Subcutaneous abdominal adipose tissue (tissue), 5 donors: ENCODE data around the gene RHBDD1.

Experiments used
- H3K27ac ChIP-seq: one replicate; pipeline ENCODE4 v1.7.0; 2013; ENCODE audit warnings: low read depth, mild to moderate bottlenecking, inconsistent platforms, low read length, moderate library complexity
- H3K27me3 ChIP-seq, 5 donors: one replicate each; pipeline ENCODE4 v1.7.0; 2013; ENCODE audit warnings: low read length in 5 of 5, inconsistent platforms in 1 of 5; ENCODE audit not compliant: control insufficient read depth in 5 of 5, insufficient read depth in 4 of 5
- H3K36me3 ChIP-seq, 5 donors: one replicate each; pipeline ENCODE4 v1.7.0; 2013; ENCODE audit warnings: low read length in 5 of 5; ENCODE audit not compliant: control insufficient read depth in 5 of 5, insufficient read depth in 5 of 5
- H3K4me1 ChIP-seq, 5 donors: one replicate each; pipeline ENCODE4 v1.7.0; 2013; ENCODE audit warnings: low read length in 5 of 5, mild to moderate bottlenecking in 3 of 5, moderate library complexity in 1 of 5; ENCODE audit not compliant: control insufficient read depth in 5 of 5, insufficient read depth in 5 of 5
- H3K4me3 ChIP-seq, 5 donors: one replicate each; pipeline ENCODE4 v1.7.0; 2013; ENCODE audit warnings: low read length in 5 of 5, low read depth in 1 of 5
- H3K9ac ChIP-seq, 5 donors: one replicate each; pipeline ENCODE4 v1.7.0; 2013; ENCODE audit warnings: low read length in 5 of 5, mild to moderate bottlenecking in 4 of 5, moderate library complexity in 3 of 5
- H3K9me3 ChIP-seq, 5 donors: one replicate each; pipeline ENCODE4 v1.7.0; 2013; ENCODE audit warnings: low read length in 5 of 5; ENCODE audit not compliant: control insufficient read depth in 5 of 5
- donor health status: healthy.
- donor health status: healthy.
- donor health status: healthy.
- donor health status: healthy.
- donor health status: healthy.

Gene RHBDD1

DNA sequence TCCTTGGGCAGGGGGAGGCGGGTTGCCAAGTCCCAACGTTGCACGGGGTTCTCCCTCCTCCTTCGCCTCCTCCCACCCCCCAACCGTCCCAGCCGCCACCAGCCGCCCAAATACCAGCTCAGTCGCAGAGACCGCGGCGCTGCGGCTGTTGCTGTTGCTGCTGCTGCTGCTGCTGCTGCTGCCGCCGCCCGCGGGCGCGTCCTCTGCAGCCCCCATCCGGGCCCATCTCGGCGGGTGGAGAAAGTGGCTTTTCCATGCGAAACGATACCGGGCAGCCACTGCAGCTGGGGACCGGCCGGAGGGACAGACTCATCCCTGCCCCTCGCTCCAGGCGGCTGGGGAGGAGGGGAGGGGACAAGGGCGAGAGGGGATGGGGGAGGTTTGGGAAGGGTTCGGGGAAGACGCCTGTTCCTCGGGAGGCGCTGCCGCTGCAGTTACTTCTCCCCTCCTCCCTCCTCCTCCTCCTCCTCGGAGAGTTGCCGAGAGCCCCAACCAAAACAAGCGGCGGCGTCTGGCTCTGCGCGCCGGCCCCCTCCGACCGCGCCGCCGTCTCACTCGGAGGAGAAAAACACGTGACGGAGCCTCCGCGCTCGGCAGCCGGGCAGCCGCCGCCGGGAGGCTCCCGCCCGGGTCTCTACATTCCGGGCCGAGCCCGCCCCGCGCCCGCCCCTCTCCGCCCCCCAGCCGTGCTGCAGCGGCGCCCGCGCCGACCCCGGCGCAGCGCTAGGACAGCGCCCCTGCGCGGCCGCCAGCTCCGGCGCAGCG lies 36.5 kb upstream of the RHBDD1 start, which contains the start of gene IRS1:
IRS1 (minus strand) TSS at position 610 of the 765 bp plus-strand sequence. CDS start 1,082 bp downstream, outside the sequence.
- Histone ChIP-seq H3K27ac (peak within 1 kb of the TSS; percentile 86), H3K9ac (peak within 1 kb of the TSS in 4 of 5 donors; percentile 53 to 78 (median 66)), H3K4me1 (peaks cover 2 to 66% (median 63%) of the 10 kb centered on the region in 5 donors), H3K27me3 (peaks cover 0 to 20% (median 3%) of the 10 kb centered on the region in 5 donors), H3K4me3 (peak within 1 kb of the TSS; percentile 66 to 82 (median 78)), H3K9me3 (no peaks in the 10 kb centered on the region), H3K36me3 (peaks cover 0 to 10% (median 4%) of the 10 kb centered on the region in 5 donors)

DNA sequence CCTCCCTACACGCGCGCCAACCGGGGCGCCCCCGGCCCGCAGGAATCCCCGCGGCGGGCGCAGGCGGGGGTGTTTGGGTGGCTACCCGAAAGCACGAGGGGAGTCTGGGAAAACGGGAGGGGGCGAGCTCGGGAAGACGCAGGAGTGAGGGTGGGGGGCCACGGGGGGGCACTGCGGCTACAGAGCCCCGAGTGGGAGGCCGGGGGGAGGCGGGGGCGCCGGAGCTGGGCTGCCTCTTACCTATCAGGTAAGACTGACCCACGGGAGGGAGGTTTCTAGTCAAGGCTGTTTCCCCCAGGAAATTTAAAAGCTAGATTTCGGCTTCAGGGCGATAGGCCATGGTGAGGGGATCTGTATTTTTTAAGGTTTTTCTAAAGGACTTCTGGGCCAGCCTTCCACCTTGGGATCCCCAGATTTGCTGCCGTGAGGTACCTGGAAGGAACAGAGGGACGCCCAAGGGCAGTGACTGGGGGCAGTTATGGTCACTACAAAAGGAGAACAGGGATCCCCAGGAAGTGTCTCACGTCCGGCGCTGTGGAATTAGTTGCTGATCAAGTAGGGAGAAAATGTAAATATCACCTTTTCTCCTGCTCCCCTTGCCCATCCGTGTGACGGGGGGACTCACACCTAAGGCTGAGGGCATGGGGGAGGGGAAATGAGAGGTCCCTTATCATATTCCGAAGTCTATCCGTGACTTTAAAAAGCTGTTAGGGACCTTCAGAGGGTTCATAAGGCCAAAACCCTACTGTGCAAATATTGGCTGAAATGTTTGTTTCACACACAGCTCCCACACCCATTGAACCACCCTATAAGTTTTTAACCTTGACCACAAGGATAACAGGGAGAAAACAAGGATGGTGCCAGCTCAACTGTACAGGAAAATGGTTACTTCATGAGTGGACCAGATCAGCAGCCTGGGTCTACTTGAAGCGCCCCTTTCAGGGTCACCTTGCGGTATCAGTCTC lies 35.6 kb upstream of the RHBDD1 start:
- Histone ChIP-seq H3K27ac (peak overlapping the region; percentile 71), H3K4me3 (peak overlapping the region; percentile 48 to 78 (median 64)), H3K4me1 (peaks cover 2 to 61% (median 58%) of the 10 kb centered on the region in 5 donors), H3K27me3 (peaks cover 0 to 20% (median 3%) of the 10 kb centered on the region in 5 donors), H3K36me3 (peaks cover 0 to 10% (median 4%) of the 10 kb centered on the region in 5 donors), H3K9ac (peak overlapping the region in 3 of 5 donors; percentile 43 to 75 (median 61)), H3K9me3 (no peaks in the 10 kb centered on the region)

- H3K27ac ChIP-seq, result peak overlapping the region; percentile 71
- H3K9ac ChIP-seq, result peak overlapping the region in 1 of 5 donors; percentile 75
- peaks cover 0 to 52% (median 49%) of the 10 kb centered on the region in 5 donors for H3K4me1 ChIP-seq
- H3K27me3 ChIP-seq, result peaks cover 0 to 20% (median 3%) of the 10 kb centered on the region in 5 donors
- peak overlapping the region; percentile 39 to 78 (median 64) for H3K4me3 ChIP-seq
- H3K9me3 ChIP-seq, result no peaks in the 10 kb centered on the region
- H3K36me3 ChIP-seq, result peaks cover 0 to 6% (median 2%) of the 10 kb centered on the region in 5 donors
Observed at GRCh38 chr2:226800941-226801784, 34.7 kb upstream of the RHBDD1 start.

DNA sequence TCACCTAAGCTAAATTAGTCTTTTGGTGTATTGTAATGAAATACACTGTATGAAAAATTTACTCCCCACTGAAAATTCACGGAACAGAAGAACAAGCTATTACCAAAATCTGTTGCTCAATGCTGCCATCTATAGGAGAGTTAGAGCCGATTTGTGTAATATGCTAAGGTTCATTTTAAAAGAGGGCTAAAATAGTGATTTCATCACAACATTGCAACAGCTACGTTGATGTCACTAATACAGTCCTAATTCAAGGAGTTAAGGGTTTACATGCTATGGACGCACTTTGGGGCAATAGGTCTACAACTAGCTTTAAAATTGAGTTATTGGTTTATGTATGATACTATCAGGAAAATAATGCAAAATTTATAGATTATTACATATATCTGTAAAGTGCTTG lies 33.3 kb upstream of the RHBDD1 start:
- Histone ChIP-seq H3K27ac (peak overlapping the region; percentile 71), H3K4me1 (peaks cover 0 to 40% (median 35%) of the 10 kb centered on the region in 5 donors), H3K27me3 (peaks cover 0 to 20% (median 3%) of the 10 kb centered on the region in 5 donors), H3K4me3 (no peak overlapping the region), H3K36me3 (no peaks in the 10 kb centered on the region), H3K9me3 (no peaks in the 10 kb centered on the region), H3K9ac (no peak overlapping the region)

DNA sequence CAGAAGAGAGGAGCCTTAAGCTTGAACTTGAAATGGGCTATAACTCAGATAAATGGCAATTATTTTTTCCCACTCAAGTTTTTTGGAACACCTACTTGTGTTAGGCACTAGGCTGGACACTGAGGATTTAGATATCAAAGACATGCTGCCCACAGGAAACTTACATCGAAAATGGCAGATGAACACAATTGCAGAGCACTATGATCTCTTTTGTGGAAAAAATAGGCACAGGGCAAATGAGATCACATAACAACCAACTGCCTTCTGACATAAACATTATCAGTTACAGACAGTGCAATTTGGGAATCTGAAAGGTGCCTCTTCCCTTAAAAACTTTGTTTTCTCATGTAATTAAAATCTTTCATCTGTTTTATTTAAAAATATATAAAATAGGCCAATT lies 32.4 kb upstream of the RHBDD1 start:
- Histone ChIP-seq H3K9ac (no peak overlapping the region), H3K27ac (no peak overlapping the region), H3K36me3 (no peaks in the 10 kb centered on the region), H3K9me3 (no peaks in the 10 kb centered on the region), H3K27me3 (peaks cover 0 to 17% (median 2%) of the 10 kb centered on the region in 5 donors), H3K4me1 (peaks cover 0 to 32% (median 27%) of the 10 kb centered on the region in 5 donors), H3K4me3 (no peak overlapping the region)

DNA sequence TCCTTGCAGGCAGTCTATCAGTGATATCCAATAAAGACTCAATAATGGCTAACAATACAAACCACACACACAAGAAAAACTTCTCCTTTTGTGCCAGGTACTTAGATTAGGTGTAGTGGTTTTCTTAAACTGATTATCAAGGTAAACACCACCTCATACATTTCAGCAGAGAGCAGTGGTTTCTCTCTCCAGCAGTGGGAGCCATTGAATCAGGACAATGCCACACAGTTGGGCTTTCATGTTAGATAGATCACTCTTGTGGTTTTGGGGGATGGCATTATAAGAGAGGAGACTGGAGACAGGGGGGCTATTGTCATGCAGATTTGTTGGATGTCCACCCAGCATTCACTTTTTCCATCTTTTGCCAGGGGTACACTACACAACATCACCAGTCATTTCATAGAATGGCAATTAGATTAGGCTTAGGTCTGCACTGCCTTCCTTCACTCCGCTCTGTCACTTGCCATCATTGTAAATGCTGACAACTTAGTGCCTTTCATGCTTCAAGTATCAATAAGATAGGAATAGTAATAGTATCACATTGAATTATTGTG lies 22.6 kb upstream of the RHBDD1 start:
- no peaks in the 10 kb centered on the region for H3K27me3 ChIP-seq
- no peak overlapping the region for H3K9ac ChIP-seq
- no peaks in the 10 kb centered on the region for H3K36me3 ChIP-seq
- no peaks in the 10 kb centered on the region for H3K4me1 ChIP-seq
- H3K9me3 ChIP-seq, result no peaks in the 10 kb centered on the region
- H3K4me3 ChIP-seq, result no peak overlapping the region
- H3K27ac ChIP-seq, result no peak overlapping the region

- no peaks in the 10 kb centered on the region for H3K9me3 ChIP-seq
- no peaks in the 10 kb centered on the region for H3K4me1 ChIP-seq
- H3K27me3 ChIP-seq, result peaks cover 0 to 3% (median 0%) of the 10 kb centered on the region in 5 donors
- H3K27ac ChIP-seq, result no peak overlapping the region
- no peak overlapping the region for H3K4me3 ChIP-seq
- no peak overlapping the region for H3K9ac ChIP-seq
- H3K36me3 ChIP-seq, result no peaks in the 10 kb centered on the region
Observed at GRCh38 chr2:226818930-226819329, 16.9 kb upstream of the RHBDD1 start.

GRCh38 chr2:226825056-226825455 lies 10.8 kb upstream of the RHBDD1 start:
- no peaks in the 10 kb centered on the region for H3K9me3 ChIP-seq
- no peaks in the 10 kb centered on the region for H3K4me1 ChIP-seq
- H3K27ac ChIP-seq, result no peak overlapping the region
- H3K9ac ChIP-seq, result no peak overlapping the region
- H3K36me3 ChIP-seq, result no peaks in the 10 kb centered on the region
- H3K27me3 ChIP-seq, result no peaks in the 10 kb centered on the region
- H3K4me3 ChIP-seq, result no peak overlapping the region

- H3K9ac ChIP-seq, result no peak overlapping the region
- H3K27ac ChIP-seq, result no peak overlapping the region
- H3K4me3 ChIP-seq, result no peak overlapping the region
- H3K9me3 ChIP-seq, result no peaks in the 10 kb centered on the region
- H3K4me1 ChIP-seq, result no peaks in the 10 kb centered on the region
- H3K27me3 ChIP-seq, result no peaks in the 10 kb centered on the region
- H3K36me3 ChIP-seq, result no peaks in the 10 kb centered on the region
Observed at GRCh38 chr2:226828191-226828590, 7.7 kb upstream of the RHBDD1 start.
